Esophagus squamous epithelium (tissue), 5 donors: ENCODE results near the gene LCE2D. TPM values are rescaled to one million over a fixed set of nuclear protein-coding genes. Genes with fewer than 3 reads are reported as not detected.

Source experiments
- DNase-seq: peaks from one replicate; lab custom pipeline; 2025; lab: John Stamatoyannopoulos, UW
- H3K27ac ChIP-seq, 4 donors: fragments of 200-600 bp; sonication (generic); one replicate each; pipeline ENCODE4 v1.5.1; 2016 to 2019; ENCODE audit warnings: mild to moderate bottlenecking in 1 of 4
- H3K27me3 ChIP-seq, 4 donors: fragments of 200-600 bp; sonication (generic); 1 replicate in 3 of 4; 2 replicates in 1 of 4; pipeline versions ENCODE4 v1.5.1 to v1.6.0; 2017 to 2021; ENCODE audit warnings: antibody characterized with exemption in 1 of 4
- H3K36me3 ChIP-seq, 3 donors: fragments of 200-600 bp; sonication (generic); one replicate each; pipeline ENCODE4 v1.5.1; 2016 to 2019
- H3K4me1 ChIP-seq, 3 donors: fragments of 200-600 bp; sonication (generic); one replicate each; pipeline ENCODE4 v1.5.1; 2017 to 2019
- H3K4me3 ChIP-seq, 4 donors: fragments of 200-600 bp; sonication (generic); 1 replicate in 3 of 4; 2 replicates in 1 of 4; pipeline ENCODE4 v1.5.1; 2016 to 2019; ENCODE audit warnings: mild to moderate bottlenecking in 2 of 4, moderate library complexity in 1 of 4
- H3K9me3 ChIP-seq, 3 donors: fragments of 200-600 bp; sonication (generic); one replicate each; pipeline ENCODE4 v1.5.1; 2016 to 2019
- CTCF ChIP-seq, 6 experiments: fragments of 450-650 bp in 4 of 6; fragments of 200-600 bp in 2 of 6; sonication (generic) in 2 of 6; IDR thresholded peaks; one replicate each; pipeline ENCODE4 v1.5.1; 2016 to 2019; ENCODE audit warnings: antibody characterized with exemption in 6 of 6, mild to moderate bottlenecking in 4 of 6, moderate library complexity in 4 of 6
- POLR2A ChIP-seq, 4 donors: fragments of 450-650 bp; IDR thresholded peaks; one replicate each; pipeline ENCODE4 v1.6.1; 2017; ENCODE audit warnings: antibody characterized with exemption in 4 of 4, mild to moderate bottlenecking in 4 of 4, moderate library complexity in 3 of 4
- WGBS, 2 donors: methylation state at CpG; one replicate each; pipeline ENCODE4 v1.1.5; 2018; 5-methylcytosine and 5-hydroxymethylcytosine counted together
- intact Hi-C: fragments of 100-400 bp; cut with DNase I; formaldehyde crosslinking; loops from one replicate; pipeline ENCODE4 v1.15.0; 2022
- total RNA-seq, 4 donors: library from RNA; depleted of rRNA; stranded (reverse); fragments of >200 nt; gene quantifications; one replicate each; pipeline ENCODE4 v1.1.0, GENCODE V29; 2016
- donor health status: DM: yes; HTN: yes; CAD: no.

LCE2D gene
- total RNA-seq, 4 donors from 2014 or later = not detected

DNA sequence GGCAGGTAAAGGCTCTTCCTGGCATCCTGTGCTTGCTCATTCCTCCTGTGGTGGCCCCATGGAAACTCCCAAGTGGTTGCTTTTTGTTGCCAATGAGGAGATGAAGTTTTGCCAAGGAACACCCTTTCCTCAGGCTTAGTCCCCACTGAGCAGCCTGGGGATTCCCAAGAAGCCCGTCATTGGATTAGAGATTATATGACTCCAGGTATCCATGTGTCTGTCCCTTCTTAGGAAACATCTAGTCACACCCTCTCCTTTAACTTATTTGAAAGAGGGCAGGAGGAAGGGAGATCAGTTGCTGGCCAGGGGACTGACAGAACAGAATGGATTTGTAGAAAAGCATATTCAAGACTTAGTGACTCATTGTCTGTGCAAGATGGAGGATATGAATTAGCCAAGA lies 36.4 kb upstream of the LCE2D start:
- WGBS, 2 donors = 33 to 71% methylated on average over 1 of the region's 1 CpG
- peaks cover 0 to 29% (median 0%) of the 10 kb centered on the region in 4 donors for H3K27me3 ChIP-seq
- no peaks in the 10 kb centered on the region for H3K9me3 ChIP-seq
- H3K4me3 ChIP-seq = no peak overlapping the region
- DNase-seq = no peak
- peaks cover 0 to 13% (median 4%) of the 10 kb centered on the region in 3 donors for H3K4me1 ChIP-seq
- H3K36me3 ChIP-seq = no peaks in the 10 kb centered on the region
- H3K27ac ChIP-seq = no peak overlapping the region
- intact Hi-C loops = no loop called here
- TF ChIP-seq CTCF (IDR thresholded peaks at IDR 0.05) (no peak), POLR2A (IDR thresholded peaks at IDR 0.05) (no peak)

GRCh38 chr1:152630596-152630995 lies 32.6 kb upstream of the LCE2D start:
- TF ChIP-seq POLR2A (IDR thresholded peaks at IDR 0.05) (no peak), CTCF (IDR thresholded peaks at IDR 0.05) (no peak)
- intact Hi-C loops = no loop called here
- WGBS, 2 donors = 87 to 100% methylated on average over 2 to 3 of the region's 3 CpGs
- DNase-seq = no peak
- Histone ChIP-seq H3K27me3 (peaks cover 0 to 11% (median 0%) of the 10 kb centered on the region in 4 donors), H3K4me3 (no peak overlapping the region), H3K36me3 (no peaks in the 10 kb centered on the region), H3K4me1 (peaks cover 0 to 7% (median 0%) of the 10 kb centered on the region in 3 donors), H3K9me3 (no peaks in the 10 kb centered on the region), H3K27ac (no peak overlapping the region)

DNA sequence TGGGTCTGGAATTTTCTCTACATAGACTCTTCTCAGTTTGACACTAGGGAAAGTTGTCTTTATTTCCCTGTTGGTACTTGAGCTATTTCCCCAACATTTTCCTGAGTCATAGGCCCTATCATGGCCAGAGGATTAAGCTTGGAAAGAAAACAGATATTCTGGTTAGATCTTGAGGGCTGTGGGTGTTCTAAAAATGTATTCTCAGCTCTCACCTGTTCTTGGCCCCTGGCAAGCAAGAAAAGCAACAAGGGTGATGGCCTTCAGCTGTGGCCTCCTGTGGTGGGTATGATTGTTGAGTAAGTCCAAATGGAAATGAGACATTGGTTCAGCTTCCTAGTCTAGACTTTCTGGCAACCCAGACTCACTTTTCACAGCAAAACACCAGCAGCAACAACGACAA lies 22.8 kb upstream of the LCE2D start:
- TF ChIP-seq CTCF (IDR thresholded peaks at IDR 0.05) = no peak
- TF ChIP-seq POLR2A (IDR thresholded peaks at IDR 0.05) = no peak
- Histone ChIP-seq H3K27ac (no peak overlapping the region), H3K36me3 (no peaks in the 10 kb centered on the region), H3K9me3 (peaks cover 0 to 5% (median 0%) of the 10 kb centered on the region in 3 donors), H3K4me3 (no peak overlapping the region), H3K4me1 (no peaks in the 10 kb centered on the region), H3K27me3 (peaks cover 0 to 4% (median 0%) of the 10 kb centered on the region in 4 donors)
- DNase-seq = no peak
- intact Hi-C loops = no loop called here
- 73 to 90% methylated on average over 1 of the region's 1 CpG for WGBS, 2 donors

- intact Hi-C loops = no loop called here
- Histone ChIP-seq H3K4me1 (no peaks in the 10 kb centered on the region), H3K9me3 (peaks cover 0 to 4% (median 0%) of the 10 kb centered on the region in 3 donors), H3K27me3 (peaks cover 0 to 8% (median 0%) of the 10 kb centered on the region in 4 donors), H3K4me3 (no peak overlapping the region), H3K27ac (no peak overlapping the region), H3K36me3 (no peaks in the 10 kb centered on the region)
- no peak for DNase-seq
- 50 to 66% methylated on average over 3 of the region's 3 CpGs for WGBS, 2 donors
- TF ChIP-seq CTCF (IDR thresholded peaks at IDR 0.05) = no peak
- no peak for TF ChIP-seq POLR2A (IDR thresholded peaks at IDR 0.05)
Measured at GRCh38 chr1:152643945-152644344, 19.2 kb upstream of the LCE2D start.

- Histone ChIP-seq H3K27ac (no peak overlapping the region), H3K27me3 (peaks cover 0 to 8% (median 0%) of the 10 kb centered on the region in 4 donors), H3K4me3 (no peak overlapping the region), H3K4me1 (no peaks in the 10 kb centered on the region), H3K9me3 (no peaks in the 10 kb centered on the region), H3K36me3 (no peaks in the 10 kb centered on the region)
- 51 to 58% methylated on average over 2 to 3 of the region's 3 CpGs for WGBS, 2 donors
- intact Hi-C loops = no loop called here
- no peak for DNase-seq
- TF ChIP-seq CTCF (IDR thresholded peaks at IDR 0.05) (no peak), POLR2A (IDR thresholded peaks at IDR 0.05) (no peak)
Measured at GRCh38 chr1:152645146-152645545, 18.0 kb upstream of the LCE2D start.
